ENCODE measurements around the gene MAMDC4. TPM values are rescaled to one million over a fixed set of nuclear protein-coding genes. Genes with fewer than 3 reads are reported as not detected.
A peak's percentile ranks its signal among the peaks of the same experiment; 100 is the strongest.

Gene MAMDC4
- total and polyA plus RNA-seq, 2 of the 13 experiments (the other 11 are each of a cell fraction or from before 2014, with no cell fraction given) = 6.0 to 6.8 TPM

DNA sequence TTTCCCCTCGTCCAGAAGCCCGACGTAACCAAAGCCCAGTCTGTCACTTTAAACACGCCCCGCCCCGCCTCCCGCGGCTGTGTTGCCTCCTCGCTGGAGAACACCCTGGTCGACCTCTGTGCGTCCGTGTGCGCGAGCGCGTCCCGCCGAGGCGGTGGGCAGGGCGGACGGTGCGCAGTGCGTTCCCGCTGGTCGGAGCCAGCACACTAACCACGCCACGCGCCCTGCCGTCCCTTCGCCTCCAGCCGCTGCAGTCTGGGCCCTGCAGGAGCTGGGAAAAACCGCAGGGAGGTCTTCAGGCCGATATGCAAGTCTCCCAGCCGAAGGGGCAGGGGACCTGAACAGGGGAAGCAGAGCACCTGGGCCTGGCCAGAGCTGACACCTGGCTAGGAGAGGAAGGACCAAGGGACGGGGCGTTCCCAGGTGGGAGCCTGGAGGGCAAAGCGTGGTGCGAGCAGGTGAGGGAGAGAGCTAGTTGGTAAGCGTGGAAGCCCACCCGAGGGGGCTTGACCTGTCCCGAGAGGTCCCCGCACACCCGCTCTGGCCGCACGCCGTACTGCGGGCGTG lies 4.2 kb upstream of the MAMDC4 start (continued):
- TF ChIP-seq, protein P1, sequence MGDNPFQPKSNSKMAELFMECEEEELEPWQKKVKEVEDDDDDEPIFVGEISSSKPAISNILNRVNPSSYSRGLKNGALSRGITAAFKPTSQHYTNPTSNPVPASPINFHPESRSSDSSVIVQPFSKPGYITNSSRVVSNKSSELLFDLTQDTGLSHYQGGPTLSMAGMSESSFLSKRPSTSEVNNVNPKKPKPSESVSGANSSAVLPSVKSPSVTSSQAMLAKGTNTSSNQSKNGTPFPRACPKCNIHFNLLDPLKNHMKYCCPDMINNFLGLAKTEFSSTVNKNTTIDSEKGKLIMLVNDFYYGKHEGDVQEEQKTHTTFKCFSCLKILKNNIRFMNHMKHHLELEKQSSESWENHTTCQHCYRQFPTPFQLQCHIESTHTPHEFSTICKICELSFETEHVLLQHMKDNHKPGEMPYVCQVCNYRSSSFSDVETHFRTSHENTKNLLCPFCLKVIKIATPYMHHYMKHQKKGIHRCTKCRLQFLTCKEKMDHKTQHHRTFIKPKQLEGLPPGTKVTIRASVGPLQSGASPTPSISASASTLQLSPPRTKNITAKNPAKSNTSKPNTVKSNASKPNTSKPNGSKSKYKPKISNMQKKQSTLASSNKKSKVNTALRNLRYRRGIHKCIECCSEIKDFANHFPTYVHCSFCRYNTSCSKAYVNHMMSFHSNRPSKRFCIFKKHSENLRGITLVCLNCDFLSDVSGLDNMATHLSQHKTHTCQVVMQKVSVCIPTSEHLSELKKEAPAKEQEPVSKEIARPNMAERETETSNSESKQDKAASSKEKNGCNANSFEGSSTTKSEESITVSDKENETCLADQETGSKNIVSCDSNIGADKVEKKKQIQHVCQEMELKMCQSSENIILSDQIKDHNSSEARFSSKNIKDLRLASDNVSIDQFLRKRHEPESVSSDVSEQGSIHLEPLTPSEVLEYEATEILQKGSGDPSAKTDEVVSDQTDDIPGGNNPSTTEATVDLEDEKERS (CRISPR knock-in tag; IDR thresholded peaks at IDR 0.05) = peak; percentile 83
- no peak for TF ChIP-seq DNMT3B (CRISPR knock-in tag; conservative IDR thresholded peaks at IDR 0.05)
- TF ChIP-seq KAT8 (CRISPR knock-in tag; IDR thresholded peaks at IDR 0.05) = no peak
- TF ChIP-seq MIER2 (CRISPR knock-in tag; IDR thresholded peaks at IDR 0.05) = no peak
- TF ChIP-seq, protein P2, sequence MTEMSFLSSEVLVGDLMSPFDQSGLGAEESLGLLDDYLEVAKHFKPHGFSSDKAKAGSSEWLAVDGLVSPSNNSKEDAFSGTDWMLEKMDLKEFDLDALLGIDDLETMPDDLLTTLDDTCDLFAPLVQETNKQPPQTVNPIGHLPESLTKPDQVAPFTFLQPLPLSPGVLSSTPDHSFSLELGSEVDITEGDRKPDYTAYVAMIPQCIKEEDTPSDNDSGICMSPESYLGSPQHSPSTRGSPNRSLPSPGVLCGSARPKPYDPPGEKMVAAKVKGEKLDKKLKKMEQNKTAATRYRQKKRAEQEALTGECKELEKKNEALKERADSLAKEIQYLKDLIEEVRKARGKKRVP (CRISPR knock-in tag; IDR thresholded peaks at IDR 0.05) = no peak
- TF ChIP-seq ZSCAN9 (CRISPR knock-in tag; IDR thresholded peaks at IDR 0.05; ENCODE audit: borderline replicate concordance) = no peak
- no peak for TF ChIP-seq SOX5 (CRISPR knock-in tag; IDR thresholded peaks at IDR 0.05; ENCODE audit: borderline replicate concordance)
- no peak; the same call in 1 of the 2 replicates for TF ChIP-seq NCOA2 (CRISPR knock-in tag; IDR thresholded peaks at IDR 0.05)
- no peak for TF ChIP-seq ZNF30 (CRISPR knock-in tag; IDR thresholded peaks at IDR 0.05)
- TF ChIP-seq EEA1 (CRISPR knock-in tag; IDR thresholded peaks at IDR 0.05; ENCODE audit: borderline replicate concordance) = no peak
- TF ChIP-seq DPF2 (CRISPR knock-in tag; IDR thresholded peaks at IDR 0.05; ENCODE audit: borderline replicate concordance, low read depth) = no peak
- TF ChIP-seq RBM39 (IDR thresholded peaks at IDR 0.05; ENCODE audit: low read depth, low read length, poor library complexity, severe bottlenecking) = no peak
- peak; percentile 80 for TF ChIP-seq HNRNPLL (IDR thresholded peaks at IDR 0.05; ENCODE audit: low read depth, low read length, poor library complexity, severe bottlenecking)
- TF ChIP-seq ZNF562 (CRISPR knock-in tag; IDR thresholded peaks at IDR 0.05; ENCODE audit: borderline replicate concordance) = no peak
- TF ChIP-seq, protein P3, sequence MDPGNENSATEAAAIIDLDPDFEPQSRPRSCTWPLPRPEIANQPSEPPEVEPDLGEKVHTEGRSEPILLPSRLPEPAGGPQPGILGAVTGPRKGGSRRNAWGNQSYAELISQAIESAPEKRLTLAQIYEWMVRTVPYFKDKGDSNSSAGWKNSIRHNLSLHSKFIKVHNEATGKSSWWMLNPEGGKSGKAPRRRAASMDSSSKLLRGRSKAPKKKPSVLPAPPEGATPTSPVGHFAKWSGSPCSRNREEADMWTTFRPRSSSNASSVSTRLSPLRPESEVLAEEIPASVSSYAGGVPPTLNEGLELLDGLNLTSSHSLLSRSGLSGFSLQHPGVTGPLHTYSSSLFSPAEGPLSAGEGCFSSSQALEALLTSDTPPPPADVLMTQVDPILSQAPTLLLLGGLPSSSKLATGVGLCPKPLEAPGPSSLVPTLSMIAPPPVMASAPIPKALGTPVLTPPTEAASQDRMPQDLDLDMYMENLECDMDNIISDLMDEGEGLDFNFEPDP (CRISPR knock-in tag; conservative IDR thresholded peaks at IDR 0.05) = no peak
- TF ChIP-seq ZNF878 (CRISPR knock-in tag; IDR thresholded peaks at IDR 0.05) = no peak
- peak; percentile 49 for TF ChIP-seq ZNF124 (CRISPR knock-in tag; IDR thresholded peaks at IDR 0.05)
- peak; percentile 47; the same call in 1 of the 2 replicates for TF ChIP-seq HIVEP1 (CRISPR knock-in tag; IDR thresholded peaks at IDR 0.05)
- TF ChIP-seq ETV5 (CRISPR knock-in tag; IDR thresholded peaks at IDR 0.05; ENCODE audit: borderline replicate concordance) = no peak
- TF ChIP-seq RBM22 (optimal IDR thresholded peaks at IDR 0.05; ENCODE audit: low read length) = peak; percentile 47
- TF ChIP-seq, protein P4, sequence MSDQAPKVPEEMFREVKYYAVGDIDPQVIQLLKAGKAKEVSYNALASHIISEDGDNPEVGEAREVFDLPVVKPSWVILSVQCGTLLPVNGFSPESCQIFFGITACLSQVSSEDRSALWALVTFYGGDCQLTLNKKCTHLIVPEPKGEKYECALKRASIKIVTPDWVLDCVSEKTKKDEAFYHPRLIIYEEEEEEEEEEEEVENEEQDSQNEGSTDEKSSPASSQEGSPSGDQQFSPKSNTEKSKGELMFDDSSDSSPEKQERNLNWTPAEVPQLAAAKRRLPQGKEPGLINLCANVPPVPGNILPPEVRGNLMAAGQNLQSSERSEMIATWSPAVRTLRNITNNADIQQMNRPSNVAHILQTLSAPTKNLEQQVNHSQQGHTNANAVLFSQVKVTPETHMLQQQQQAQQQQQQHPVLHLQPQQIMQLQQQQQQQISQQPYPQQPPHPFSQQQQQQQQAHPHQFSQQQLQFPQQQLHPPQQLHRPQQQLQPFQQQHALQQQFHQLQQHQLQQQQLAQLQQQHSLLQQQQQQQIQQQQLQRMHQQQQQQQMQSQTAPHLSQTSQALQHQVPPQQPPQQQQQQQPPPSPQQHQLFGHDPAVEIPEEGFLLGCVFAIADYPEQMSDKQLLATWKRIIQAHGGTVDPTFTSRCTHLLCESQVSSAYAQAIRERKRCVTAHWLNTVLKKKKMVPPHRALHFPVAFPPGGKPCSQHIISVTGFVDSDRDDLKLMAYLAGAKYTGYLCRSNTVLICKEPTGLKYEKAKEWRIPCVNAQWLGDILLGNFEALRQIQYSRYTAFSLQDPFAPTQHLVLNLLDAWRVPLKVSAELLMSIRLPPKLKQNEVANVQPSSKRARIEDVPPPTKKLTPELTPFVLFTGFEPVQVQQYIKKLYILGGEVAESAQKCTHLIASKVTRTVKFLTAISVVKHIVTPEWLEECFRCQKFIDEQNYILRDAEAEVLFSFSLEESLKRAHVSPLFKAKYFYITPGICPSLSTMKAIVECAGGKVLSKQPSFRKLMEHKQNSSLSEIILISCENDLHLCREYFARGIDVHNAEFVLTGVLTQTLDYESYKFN (CRISPR knock-in tag; conservative IDR thresholded peaks at IDR 0.05) = 0 out of 2 replicates have a peak, but pooled peaks have one; percentile 21
- TF ChIP-seq NFATC3 (CRISPR knock-in tag; IDR thresholded peaks at IDR 0.05) = no peak
